ENCODE data around the gene KIF26A.

The KIF26A gene

GRCh38 chr14:104130974-104131651, 7.3 kb upstream of the KIF26A start:
- no peak for DNase-seq (ENCODE audit: low read depth in 2 of 2)

GRCh38 chr14:104131968-104132732, 6.2 kb upstream of the KIF26A start:
- DNase-seq (ENCODE audit: low read depth in 2 of 2) = no peak

DNA sequence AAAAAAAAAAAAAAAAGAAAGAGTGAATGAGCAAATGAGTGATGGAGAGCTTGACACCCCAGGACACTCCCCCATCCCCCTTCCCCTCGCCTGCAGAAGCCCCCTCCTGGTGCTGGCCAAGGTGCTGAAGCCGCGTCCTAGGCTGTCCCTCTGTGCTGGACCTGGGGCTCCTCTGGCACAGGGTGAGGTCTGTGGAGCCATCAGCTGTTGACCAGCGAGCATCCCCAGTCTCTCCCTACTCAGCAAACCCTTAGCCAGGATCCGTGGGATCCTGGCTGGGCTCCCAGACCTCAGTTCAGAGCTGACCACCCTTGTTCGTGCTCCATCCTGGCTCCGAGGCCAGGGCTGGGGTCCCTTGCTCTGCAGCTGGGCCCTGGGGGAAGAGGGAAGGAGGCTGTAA, 5.4 kb upstream of the KIF26A start:
- no peak for DNase-seq (ENCODE audit: low read depth in 2 of 2)

DNA sequence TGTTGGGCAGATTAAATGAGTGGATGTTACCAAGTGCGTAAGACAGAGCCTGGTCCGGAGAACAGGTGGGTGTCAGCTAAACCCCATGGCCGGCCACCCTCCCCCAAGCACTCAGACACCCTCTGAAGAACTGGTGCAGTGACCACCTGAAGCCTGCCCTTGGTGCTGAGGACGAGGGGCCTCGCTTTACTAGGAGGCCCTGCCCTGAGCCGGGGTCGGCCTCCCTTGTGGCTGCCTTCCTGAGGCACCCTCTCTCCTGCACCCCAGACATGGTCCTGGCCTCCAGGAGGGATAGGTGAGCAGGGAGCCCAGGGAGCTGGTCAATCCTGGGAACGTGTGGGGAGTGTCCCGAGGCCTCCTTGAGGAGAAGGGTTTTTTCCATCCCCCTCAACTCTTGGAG, 4.9 kb upstream of the KIF26A start:
- no peak for DNase-seq (ENCODE audit: low read depth in 2 of 2)

- DNase-seq (ENCODE audit: low read depth in 2 of 2) = no peak
These were observed 4.1 kb upstream of the KIF26A start for GRCh38 chr14:104134061-104134965.

DNA sequence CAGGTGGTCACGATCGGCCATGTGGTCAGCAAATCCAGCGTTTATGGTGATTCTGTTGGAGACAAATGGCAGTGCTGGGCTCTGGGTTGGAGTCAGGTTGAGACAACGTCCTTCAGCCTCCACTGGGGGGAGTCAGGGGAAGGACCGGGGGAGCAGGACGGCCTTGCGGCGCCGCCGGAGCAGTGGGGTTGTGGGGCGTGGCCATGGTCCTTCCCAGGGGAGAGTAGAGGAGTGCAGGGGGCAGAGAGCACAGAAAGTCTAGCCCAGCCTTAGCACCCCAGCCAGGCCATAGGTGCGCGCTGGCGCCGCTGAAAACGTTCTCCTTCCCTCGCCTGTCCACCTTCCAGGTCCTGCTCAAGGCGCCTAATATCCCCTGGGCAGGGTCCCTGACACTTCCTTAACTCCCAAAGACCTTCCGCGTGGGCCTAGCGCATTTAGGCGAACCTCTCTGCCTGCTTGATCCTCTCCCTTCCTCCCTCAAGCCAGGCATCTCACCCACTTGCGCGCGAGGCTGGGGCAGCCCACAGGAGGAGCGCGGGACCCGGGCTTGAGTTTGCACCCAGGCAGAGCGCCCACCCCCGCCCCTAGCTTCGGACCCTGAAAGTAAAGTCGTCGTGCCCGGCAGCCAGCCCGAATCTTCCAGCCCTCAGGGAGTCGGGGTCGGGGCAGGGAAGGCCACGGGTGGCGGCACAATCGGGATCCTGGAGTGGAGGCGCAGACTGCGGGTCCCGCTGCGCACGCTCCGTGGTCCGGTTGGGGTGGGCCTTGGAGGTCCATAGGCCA, 3.1 kb upstream of the KIF26A start:
- no peak for DNase-seq (ENCODE audit: low read depth in 2 of 2)

GRCh38 chr14:104135904-104136471, 2.4 kb upstream of the KIF26A start:
- DNase-seq (ENCODE audit: low read depth in 2 of 2) = no peak

- DNase-seq (ENCODE audit: low read depth in 2 of 2) = no peak
These were observed 1.7 kb upstream of the KIF26A start for GRCh38 chr14:104136472-104137296.

- DNase-seq (ENCODE audit: low read depth in 2 of 2) = peak in 1 of 2 donors; percentile 32
These were observed 890 bp upstream of the KIF26A start for GRCh38 chr14:104137297-104138097.

GRCh38 chr14:104138718-104139459, 502 bp downstream of the KIF26A start:
- DNase-seq (ENCODE audit: low read depth in 2 of 2) = no peak

- DNase-seq (ENCODE audit: low read depth in 2 of 2) = no peak
These were observed 1.2 kb downstream of the KIF26A start for GRCh38 chr14:104139460-104140212.

DNA sequence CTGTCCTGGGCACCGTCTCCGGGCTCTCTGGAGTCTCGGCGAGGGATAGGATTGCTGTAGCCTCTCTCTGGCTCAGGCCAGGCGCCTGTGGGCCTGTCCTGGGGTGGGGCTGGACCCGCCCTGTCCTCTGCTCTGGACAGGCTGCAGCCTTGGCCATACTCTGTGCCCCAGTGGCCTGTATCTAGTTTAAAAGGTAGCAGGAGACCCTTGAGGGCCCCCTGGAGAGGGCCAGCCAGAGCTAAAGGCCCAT, 1.8 kb downstream of the KIF26A start:
- no peak for DNase-seq (ENCODE audit: low read depth in 2 of 2)

DNA sequence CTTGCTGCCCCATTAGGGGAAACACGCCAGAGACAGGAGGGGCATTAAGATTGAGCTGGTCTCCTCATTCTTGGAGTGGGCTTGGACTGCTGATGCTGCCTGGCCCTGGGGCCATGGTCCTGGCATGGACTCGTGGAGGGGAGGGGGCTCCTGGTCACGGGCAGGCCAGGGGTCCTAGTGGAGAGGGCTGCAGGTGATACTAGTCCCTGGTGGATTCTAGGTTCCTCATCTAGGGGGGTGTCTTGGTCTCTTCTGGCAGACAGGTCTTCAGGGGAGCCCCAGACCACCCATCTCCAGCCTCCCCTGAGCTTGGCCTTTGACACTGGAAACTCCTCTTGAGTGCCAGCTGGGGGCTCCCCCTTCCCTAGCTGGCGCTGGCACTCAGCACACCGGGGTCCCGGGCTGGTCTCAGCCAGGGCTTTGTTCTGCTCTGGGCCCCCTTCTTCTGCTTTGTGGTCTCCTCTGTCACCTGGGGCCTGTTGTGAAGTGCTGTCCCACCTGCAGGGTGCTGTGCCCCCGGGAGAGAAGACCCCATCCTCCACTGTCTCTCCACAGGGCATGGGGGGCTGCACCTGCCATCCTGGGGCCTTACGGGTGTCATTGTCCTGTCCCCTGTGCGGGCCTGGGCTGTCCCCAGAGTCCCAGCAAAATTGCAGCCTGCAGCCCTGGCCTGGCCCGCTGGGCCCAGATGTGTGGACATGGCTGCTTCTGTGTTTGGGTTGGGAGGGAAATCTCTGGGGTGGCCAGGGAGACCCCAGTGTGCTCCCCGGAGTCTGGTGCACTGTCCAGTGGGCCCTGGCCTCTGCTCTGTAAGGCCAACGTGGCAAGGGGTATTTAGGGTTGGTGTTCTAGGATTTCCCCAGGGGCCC, 2.3 kb downstream of the KIF26A start:
- DNase-seq (ENCODE audit: low read depth in 2 of 2) = no peak

GRCh38 chr14:104141621-104142091, 3.3 kb downstream of the KIF26A start:
- no peak for DNase-seq (ENCODE audit: low read depth in 2 of 2)

GRCh38 chr14:104142136-104142945, 4.0 kb downstream of the KIF26A start:
- DNase-seq (ENCODE audit: low read depth in 2 of 2) = no peak

DNA sequence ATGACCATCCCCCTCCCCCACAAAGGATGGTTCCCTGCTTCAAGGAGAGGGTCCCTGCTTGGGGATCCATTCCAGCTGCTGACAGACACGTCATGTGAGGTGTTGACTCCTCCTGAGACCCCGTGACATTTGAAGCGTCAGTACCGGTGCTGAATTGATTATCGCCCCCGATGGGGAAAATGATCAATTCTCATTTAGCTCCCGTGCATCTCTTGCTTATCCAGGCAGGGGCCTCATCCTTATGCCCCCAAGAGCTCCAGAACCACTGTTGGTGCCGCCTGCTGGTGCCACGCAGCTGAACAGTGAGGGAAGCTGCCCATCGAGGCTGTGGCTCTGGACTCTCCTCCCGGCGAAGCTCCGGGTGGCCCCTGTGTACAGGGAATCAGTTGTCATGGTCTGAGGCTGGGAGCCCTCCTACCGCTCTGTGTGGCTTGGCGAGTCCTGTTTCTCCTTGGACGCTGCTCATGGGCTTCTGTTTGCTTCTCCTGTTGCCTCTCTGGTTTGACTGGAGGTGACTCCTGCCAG, 4.6 kb downstream of the KIF26A start:
- DNase-seq (ENCODE audit: low read depth in 2 of 2) = no peak

All from stimulated activated CD8-positive, alpha-beta memory T cell treated with anti-CD3 and anti-CD28 coated beads, Interleukin-2, amount 100 ng/mL, for 1 hour (primary cell).